Liver (tissue), 9 donors: Measurements from ENCODE around the gene NIPAL4. TPM values are rescaled to one million over a fixed set of nuclear protein-coding genes. Genes with fewer than 3 reads are reported as not detected.

Source experiments
- DNase-seq: peaks from one replicate; pipeline ENCODE4 v3.0.0-alpha.2; 2017; ENCODE audit warnings: low spot score
- H3K27ac ChIP-seq, 2 donors: one replicate each; pipeline ENCODE4 v1.7.0; 2013; ENCODE audit warnings: inconsistent platforms in 2 of 2, low read length in 2 of 2, control low read depth in 1 of 2, low read depth in 1 of 2, mild to moderate bottlenecking in 1 of 2
- H3K27me3 ChIP-seq, 4 donors: one replicate each; pipeline versions ENCODE4 v1.6.1 to v1.7.0; 2013; ENCODE audit warnings: low read length in 3 of 4, inconsistent platforms in 1 of 4, mild to moderate bottlenecking in 1 of 4, moderate library complexity in 1 of 4; ENCODE audit not compliant: control insufficient read depth in 4 of 4, insufficient read depth in 4 of 4
- H3K36me3 ChIP-seq, 4 donors: one replicate each; pipeline versions ENCODE4 v1.6.1 to v1.7.0; 2013; ENCODE audit warnings: low read length in 3 of 4, mild to moderate bottlenecking in 3 of 4, low read depth in 1 of 4, moderate library complexity in 1 of 4; ENCODE audit not compliant: control insufficient read depth in 4 of 4, insufficient read depth in 3 of 4
- H3K4me1 ChIP-seq, 4 donors: one replicate each; pipeline versions ENCODE4 v1.6.1 to v1.7.0; 2013; ENCODE audit warnings: low read length in 3 of 4, mild to moderate bottlenecking in 3 of 4, moderate library complexity in 1 of 4; ENCODE audit not compliant: control insufficient read depth in 4 of 4, insufficient read depth in 4 of 4
- H3K4me3 ChIP-seq, 3 donors: one replicate each; pipeline versions ENCODE4 v1.6.1 to v1.7.0; 2013; ENCODE audit warnings: low read length in 3 of 3, control low read depth in 1 of 3, low read depth in 1 of 3, mild to moderate bottlenecking in 1 of 3
- H3K9ac ChIP-seq, 2 donors: one replicate each; pipeline ENCODE4 v1.7.0; 2013; ENCODE audit warnings: low read length in 2 of 2, mild to moderate bottlenecking in 2 of 2, moderate library complexity in 2 of 2, control low read depth in 1 of 2, low read depth in 1 of 2
- H3K9me3 ChIP-seq, 4 donors: one replicate each; pipeline versions ENCODE4 v1.6.1 to v1.7.0; 2013; ENCODE audit warnings: low read length in 3 of 4; ENCODE audit not compliant: control insufficient read depth in 4 of 4
- ATF3 ChIP-seq: IDR thresholded peaks from 2 replicates; pipeline ENCODE4 v1.6.1; 2016; ENCODE audit warnings: antibody characterized with exemption
- CTCF ChIP-seq: fragments of 150-350 bp; IDR thresholded peaks from 2 replicates; pipeline ENCODE4 v1.5.1; 2017; ENCODE audit warnings: improper control_type of control experiment, low read depth, low read length; ENCODE audit not compliant: missing input control
- EGR1 ChIP-seq, 2 donors: IDR thresholded peaks; 2 replicates each; pipeline ENCODE4 v1.6.1; 2016 to 2018; ENCODE audit warnings: antibody characterized with exemption in 2 of 2, low read depth in 2 of 2
- FOXA2 ChIP-seq: IDR thresholded peaks from 2 replicates; pipeline ENCODE4 v1.6.1; 2016; ENCODE audit warnings: antibody characterized with exemption
- GABPA ChIP-seq, 2 donors: IDR thresholded peaks in 1 of 2; conservative IDR thresholded peaks in 1 of 2; 2 replicates each; pipeline ENCODE4 v1.6.1; 2016; ENCODE audit warnings: antibody characterized with exemption in 2 of 2, mild to moderate bottlenecking in 1 of 2, moderate library complexity in 1 of 2
- HNF4A ChIP-seq, 2 donors: conservative IDR thresholded peaks; 2 replicates each; pipeline ENCODE4 v1.6.1; 2016; ENCODE audit warnings: antibody characterized with exemption in 2 of 2, mild to moderate bottlenecking in 2 of 2
- HNF4G ChIP-seq: IDR thresholded peaks from 2 replicates; pipeline ENCODE4 v1.6.1; 2016; ENCODE audit warnings: antibody characterized with exemption
- JUND ChIP-seq, 2 donors: IDR thresholded peaks; 2 replicates each; pipeline ENCODE4 v1.6.1; 2016; ENCODE audit warnings: antibody characterized with exemption in 2 of 2
- MAX ChIP-seq: IDR thresholded peaks from 2 replicates; pipeline ENCODE4 v1.6.1; 2016; ENCODE audit warnings: antibody characterized with exemption
- NR2F2 ChIP-seq: IDR thresholded peaks from 2 replicates; pipeline ENCODE4 v1.6.1; 2016; ENCODE audit warnings: antibody characterized with exemption
- RAD21 ChIP-seq, 2 donors: IDR thresholded peaks; 2 replicates each; pipeline ENCODE4 v1.6.1; 2016; ENCODE audit warnings: antibody characterized with exemption in 2 of 2, mild to moderate bottlenecking in 2 of 2
- REST ChIP-seq: IDR thresholded peaks from 2 replicates; pipeline ENCODE4 v1.6.1; 2016; ENCODE audit warnings: antibody characterized with exemption, mild to moderate bottlenecking
- RXRA ChIP-seq, 2 donors: IDR thresholded peaks; 2 replicates each; pipeline ENCODE4 v1.6.1; 2017 to 2018; ENCODE audit warnings: antibody characterized with exemption in 2 of 2, mild to moderate bottlenecking in 1 of 2
- SP1 ChIP-seq: IDR thresholded peaks from 2 replicates; pipeline ENCODE4 v1.6.1; 2018; ENCODE audit warnings: antibody characterized with exemption, mild to moderate bottlenecking
- TAF1 ChIP-seq: conservative IDR thresholded peaks from 2 replicates; pipeline ENCODE4 v1.6.1; 2016; ENCODE audit warnings: antibody characterized with exemption, mild to moderate bottlenecking
- YY1 ChIP-seq: IDR thresholded peaks from 2 replicates; pipeline ENCODE4 v1.6.1; 2016; ENCODE audit warnings: antibody characterized with exemption, mild to moderate bottlenecking
- WGBS: extraction: QIAGEN DNeasy Blood & Tissue Kit; methylation state at CpG from one replicate; pipeline ENCODE4 v1.1.7; 2013; 5-methylcytosine and 5-hydroxymethylcytosine counted together
- polyA plus RNA-seq, 2 donors: library from polyadenylated mRNA; stranded (reverse) in 1 of 2; unstranded in 1 of 2; fragments of 200-250 nt in 1 of 2; fragments of >200 nt in 1 of 2; fragmentation: Nextera tagmentation in 1 of 2; extraction: Ambion mirVana in 1 of 2; gene quantifications; one replicate each; pipeline versions ENCODE4 v1.2.1 to v1.2.3, GENCODE V29; 2013 to 2015
- total RNA-seq, 2 donors: library from RNA; depleted of rRNA; stranded (reverse); fragments of >200 nt; gene quantifications; one replicate each; pipeline ENCODE4 v1.2.3, GENCODE V29; 2014
- donor health status: healthy.
- donor health status: healthy.
- donor health status: healthy.
- donor health status: healthy.
- donor health status: healthy.

NIPAL4 gene
- total and polyA plus RNA-seq, 4 donors = not detected

GRCh38 chr5:157504053-157504452 is 44.0 kb downstream of the NIPAL4 start:
- no peak for DNase-seq
- no peaks in the 10 kb centered on the region for H3K27me3 ChIP-seq
- H3K9me3 ChIP-seq = no peaks in the 10 kb centered on the region
- H3K9ac ChIP-seq = no peak overlapping the region
- H3K4me1 ChIP-seq = no peaks in the 10 kb centered on the region
- TF ChIP-seq HNF4G (no peak), FOXA2 (no peak), REST (no peak), MAX (no peak), NR2F2 (no peak)
- peaks cover 4 to 14% (median 8%) of the 10 kb centered on the region in 4 donors for H3K36me3 ChIP-seq
- H3K27ac ChIP-seq = no peak overlapping the region
- 86% methylated on average over 8 of the region's 8 CpGs for WGBS
- H3K4me3 ChIP-seq = no peak overlapping the region

- Histone ChIP-seq H3K27me3 (no peaks in the 10 kb centered on the region), H3K36me3 (peaks cover 4 to 14% (median 8%) of the 10 kb centered on the region in 4 donors), H3K9me3 (no peaks in the 10 kb centered on the region), H3K4me3 (no peak overlapping the region), H3K9ac (no peak overlapping the region), H3K4me1 (no peaks in the 10 kb centered on the region), H3K27ac (no peak overlapping the region)
- WGBS = 98% methylated on average over 6 of the region's 6 CpGs
- TF ChIP-seq CTCF = no peak
- TF ChIP-seq JUND (IDR thresholded peaks at IDR 0.05) = no peak
- no peak for TF ChIP-seq REST
- no peak for DNase-seq
Measured at GRCh38 chr5:157505496-157505895, 45.5 kb downstream of the NIPAL4 start.

- no peak overlapping the region for H3K27ac ChIP-seq
- H3K9me3 ChIP-seq = no peaks in the 10 kb centered on the region
- no peak for DNase-seq
- peaks cover 4 to 11% (median 7%) of the 10 kb centered on the region in 4 donors for H3K36me3 ChIP-seq
- no peak overlapping the region for H3K9ac ChIP-seq
- peaks cover 0 to 4% (median 2%) of the 10 kb centered on the region in 4 donors for H3K4me1 ChIP-seq
- TF ChIP-seq HNF4A (conservative IDR thresholded peaks at IDR 0.05) = no peak
- TF ChIP-seq HNF4G = no peak
- no peak for TF ChIP-seq GABPA (IDR thresholded peaks at IDR 0.05 in 1 of 2, conservative IDR thresholded peaks at IDR 0.05 in 1 of 2)
- TF ChIP-seq JUND (IDR thresholded peaks at IDR 0.05) = no peak
- no peak for TF ChIP-seq NR2F2
- TF ChIP-seq CTCF = no peak
- TF ChIP-seq SP1 = no peak
- no peak for TF ChIP-seq ATF3
- TF ChIP-seq FOXA2 = no peak
- no peak for TF ChIP-seq EGR1 (IDR thresholded peaks at IDR 0.05; ENCODE audit: low read depth in 2 of 2)
- TF ChIP-seq RXRA (IDR thresholded peaks at IDR 0.05) = no peak
- no peak for TF ChIP-seq RAD21 (IDR thresholded peaks at IDR 0.05)
- TF ChIP-seq TAF1 = no peak
- no peak for TF ChIP-seq YY1
- 88% methylated on average over 3 of the region's 3 CpGs for WGBS
- no peak overlapping the region for H3K4me3 ChIP-seq
- H3K27me3 ChIP-seq = no peaks in the 10 kb centered on the region
Measured at GRCh38 chr5:157506066-157506590, 46.1 kb downstream of the NIPAL4 start.
